GM21576 (cell line): ENCODE results near the gene SLC7A6OS.

Experiments
- ATAC-seq: cut with Tn5 transposase; IDR thresholded peaks from one replicate; pipeline ENCODE4 v1.9.1; 2021; ENCODE audit warnings: mild to moderate bottlenecking, moderate library complexity; ENCODE audit not compliant: unreplicated experiment

SLC7A6OS gene

GRCh38 chr16:68282064-68282452, 28.7 kb downstream of the SLC7A6OS start:
- ATAC-seq, result no peak

- no peak for ATAC-seq
Observed at GRCh38 chr16:68281368-68282063, 29.2 kb downstream of the SLC7A6OS start.

- ATAC-seq, result no peak
Observed at GRCh38 chr16:68279726-68280558, 30.8 kb downstream of the SLC7A6OS start.

GRCh38 chr16:68276223-68276622, 34.5 kb downstream of the SLC7A6OS start:
- no peak for ATAC-seq

- no peak for ATAC-seq
Observed at GRCh38 chr16:68275611-68276191, 35.0 kb downstream of the SLC7A6OS start.

GRCh38 chr16:68274441-68274840, 36.3 kb downstream of the SLC7A6OS start:
- no peak for ATAC-seq

GRCh38 chr16:68273896-68274295, 36.9 kb downstream of the SLC7A6OS start:
- ATAC-seq, result no peak

GRCh38 chr16:68273459-68273858, 37.3 kb downstream of the SLC7A6OS start:
- ATAC-seq, result no peak

- ATAC-seq, result no peak
Observed at GRCh38 chr16:68272507-68273209, 38.1 kb downstream of the SLC7A6OS start.

GRCh38 chr16:68270353-68270752, 40.4 kb downstream of the SLC7A6OS start:
- ATAC-seq, result no peak

- ATAC-seq, result no peak
Observed at GRCh38 chr16:68269793-68270192, 41.0 kb downstream of the SLC7A6OS start.

- no peak for ATAC-seq
Observed at GRCh38 chr16:68267612-68268405, 42.9 kb downstream of the SLC7A6OS start.

GRCh38 chr16:68265078-68265920, 45.4 kb downstream of the SLC7A6OS start:
- no peak for ATAC-seq

- ATAC-seq, result peak; percentile 53
Observed at GRCh38 chr16:68264128-68265077, 46.3 kb downstream of the SLC7A6OS start, which contains the start of gene SLC7A6. Gene SLC7A6 (plus strand): TSS chr16:68264526. CDS start chr16:68274727, 10,201 bp downstream.

- no peak for ATAC-seq
Observed at GRCh38 chr16:68263559-68264127, 47.1 kb downstream of the SLC7A6OS start.

- no peak for ATAC-seq
Observed at GRCh38 chr16:68259007-68259825, 51.5 kb downstream of the SLC7A6OS start.
